Skin of body (tissue), 2 donors: ENCODE data around the gene RNF157. TPM values are rescaled to one million over a fixed set of nuclear protein-coding genes. Genes with fewer than 3 reads are reported as not detected.

ENCODE experiments used
- DNase-seq: peaks from one replicate; lab custom pipeline; 2025; lab: John Stamatoyannopoulos, UW
- total RNA-seq: library from RNA; depleted of rRNA; stranded (reverse); fragments of >200 nt; gene quantifications from one replicate; pipeline ENCODE4 v1.2.3, GENCODE V29; 2014

Gene RNF157
- total RNA-seq, 1 donor from 2014 or later: 5.2 TPM

- no peak for DNase-seq
These were observed 79.3 kb downstream of the RNF157 start for GRCh38 chr17:76160896-76161528.

- DNase-seq: no peak
These were observed 81.1 kb downstream of the RNF157 start for GRCh38 chr17:76159157-76159556.

- no peak for DNase-seq
These were observed 82.5 kb downstream of the RNF157 start for GRCh38 chr17:76157759-76158158.

- no peak for DNase-seq
These were observed 83.7 kb downstream of the RNF157 start for GRCh38 chr17:76156662-76156991.

GRCh38 chr17:76155988-76156661 lies 84.2 kb downstream of the RNF157 start:
- no peak for DNase-seq

GRCh38 chr17:76154936-76155845 lies 85.1 kb downstream of the RNF157 start:
- no peak for DNase-seq

- no peak for DNase-seq
These were observed 86.0 kb downstream of the RNF157 start for GRCh38 chr17:76154292-76154691.

- DNase-seq: no peak
These were observed 86.7 kb downstream of the RNF157 start for GRCh38 chr17:76153640-76154039.

- DNase-seq: no peak
These were observed 87.1 kb downstream of the RNF157 start for GRCh38 chr17:76153202-76153601.

- DNase-seq: no peak
These were observed 87.7 kb downstream of the RNF157 start for GRCh38 chr17:76152591-76152990.

- no peak for DNase-seq
These were observed 88.3 kb downstream of the RNF157 start for GRCh38 chr17:76151896-76152454.

- no peak for DNase-seq
These were observed 89.3 kb downstream of the RNF157 start for GRCh38 chr17:76150712-76151622.

- DNase-seq: no peak
These were observed 91.1 kb downstream of the RNF157 start for GRCh38 chr17:76149214-76149613.

- no peak for DNase-seq
These were observed 92.3 kb downstream of the RNF157 start for GRCh38 chr17:76148015-76148326.

- DNase-seq: no peak
These were observed 92.9 kb downstream of the RNF157 start for GRCh38 chr17:76147211-76148014.

GRCh38 chr17:76146053-76146851 lies 94.0 kb downstream of the RNF157 start:
- no peak for DNase-seq

GRCh38 chr17:76145231-76146052 lies 94.9 kb downstream of the RNF157 start:
- no peak for DNase-seq

GRCh38 chr17:76142585-76143041 lies 97.7 kb downstream of the RNF157 start:
- DNase-seq: no peak
